SH-SY5Y (cell line): ENCODE results near the gene C12orf50.

Experiments used
- GATA2 ChIP-seq: IDR thresholded peaks from 2 replicates; pipeline ENCODE4 v1.6.1; 2011; ENCODE audit warnings: mild to moderate bottlenecking, low read depth, low read length
- GATA3 ChIP-seq: IDR thresholded peaks from 2 replicates; pipeline ENCODE4 v1.6.1; 2011; ENCODE audit warnings: low read depth, mild to moderate bottlenecking, low read length, moderate library complexity

Gene C12orf50

GRCh38 chr12:88015825-88016224 lies 13.4 kb downstream of the C12orf50 start:
- peak; percentile 67 for TF ChIP-seq GATA2
- TF ChIP-seq GATA3 = peak; percentile 57; the same call in 1 of the 2 replicates

- TF ChIP-seq GATA2 = no peak
- no peak for TF ChIP-seq GATA3
These were observed 17.4 kb downstream of the C12orf50 start for GRCh38 chr12:88011755-88012154.

- TF ChIP-seq GATA3 (no peak), GATA2 (no peak)
These were observed 22.9 kb downstream of the C12orf50 start for GRCh38 chr12:88006351-88006750.

GRCh38 chr12:88001327-88001726 lies 27.9 kb downstream of the C12orf50 start:
- no peak for TF ChIP-seq GATA2
- TF ChIP-seq GATA3 = no peak

- TF ChIP-seq GATA2 = no peak
- no peak for TF ChIP-seq GATA3
These were observed 33.5 kb downstream of the C12orf50 start for GRCh38 chr12:87995581-87996178.

- no peak for TF ChIP-seq GATA3
- no peak for TF ChIP-seq GATA2
These were observed 37.7 kb downstream of the C12orf50 start for GRCh38 chr12:87991483-87991882.

GRCh38 chr12:87988534-87988933 lies 40.7 kb downstream of the C12orf50 start:
- TF ChIP-seq GATA2 = peak; percentile 43; the same call in 1 of the 2 replicates
- TF ChIP-seq GATA3 = no peak; the same call in 1 of the 2 replicates

GRCh38 chr12:87985069-87985675 lies 44.0 kb downstream of the C12orf50 start:
- TF ChIP-seq GATA3 (no peak), GATA2 (no peak)

GRCh38 chr12:87982208-87982607 lies 47.0 kb downstream of the C12orf50 start:
- no peak for TF ChIP-seq GATA3

GRCh38 chr12:87981495-87981894 lies 47.7 kb downstream of the C12orf50 start:
- TF ChIP-seq GATA2 (no peak), GATA3 (no peak)

- no peak for TF ChIP-seq GATA2
- TF ChIP-seq GATA3 = no peak
These were observed 53.3 kb downstream of the C12orf50 start for GRCh38 chr12:87975879-87976278.

- no peak for TF ChIP-seq GATA2
- no peak for TF ChIP-seq GATA3
These were observed 61.3 kb downstream of the C12orf50 start for GRCh38 chr12:87967871-87968270.

- TF ChIP-seq GATA3 (0 out of 2 replicates have a peak, but pooled peaks have one; percentile 11), GATA2 (peak; percentile 15; the same call in 1 of the 2 replicates)
These were observed 68.6 kb downstream of the C12orf50 start for GRCh38 chr12:87960566-87960965.

- TF ChIP-seq GATA2 (no peak), GATA3 (peak; percentile 65)
These were observed 75.8 kb downstream of the C12orf50 start for GRCh38 chr12:87953256-87953860.

- TF ChIP-seq GATA2 = no peak
- no peak for TF ChIP-seq GATA3
These were observed 76.4 kb downstream of the C12orf50 start for GRCh38 chr12:87952850-87953249.

- TF ChIP-seq GATA2 (no peak), GATA3 (no peak)
These were observed 77.0 kb downstream of the C12orf50 start for GRCh38 chr12:87952223-87952622.
